ENCODE results near the gene DAZL. TPM values are rescaled to one million over a fixed set of nuclear protein-coding genes. Genes with fewer than 3 reads are reported as not detected.

DAZL gene
- total RNA-seq, 1 experiment from 2014 or later = not detected

DNA sequence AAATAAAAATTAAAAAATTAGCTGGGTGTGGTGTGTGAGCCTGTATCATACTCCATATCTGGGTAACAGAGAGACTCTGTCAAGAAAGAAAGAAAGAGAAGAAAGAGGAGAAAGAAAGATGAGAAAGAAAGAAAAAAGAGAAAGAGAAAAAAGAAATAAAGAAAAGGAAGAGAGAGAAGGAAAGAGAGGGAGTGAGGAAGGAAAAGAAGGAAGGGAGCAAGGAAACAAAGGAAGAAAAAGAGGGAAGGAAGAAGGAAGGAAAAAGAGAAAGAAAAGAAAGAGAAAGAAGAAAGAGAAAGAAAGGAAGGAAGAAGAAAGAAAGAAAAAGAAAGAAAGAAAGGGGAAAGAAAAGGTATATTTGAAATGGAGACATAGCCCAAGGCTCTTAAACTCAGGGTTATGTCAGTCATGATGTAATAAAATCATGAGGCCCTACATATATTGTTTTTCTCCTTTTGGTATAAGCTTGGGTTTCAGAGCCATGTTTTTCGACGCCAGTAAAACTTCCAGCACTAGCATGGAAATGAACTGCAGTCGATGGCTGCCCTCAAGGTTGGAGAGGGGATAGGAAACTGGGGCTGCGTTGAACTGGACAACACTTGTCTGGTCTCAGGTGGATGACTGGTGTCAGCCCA lies 53.8 kb downstream of the DAZL start:
- Histone ChIP-seq H3K9me3 (ENCODE audit: control insufficient read depth in 1 of 2, insufficient read depth in 1 of 2, low read depth in 1 of 2, low read length in 2 of 2) (no peaks in the 10 kb centered on the region), H3K4me3 (replicated peaks in 1 of 2; ENCODE audit: low read depth in 1 of 2, low read length in 2 of 2) (no peak overlapping the region), H3K27ac (ENCODE audit: low read depth, low read length) (no peak overlapping the region), H3K4me1 (ENCODE audit: control insufficient read depth in 1 of 2, insufficient read depth in 2 of 2, low read length in 2 of 2) (peaks cover 0 to 3% of the 10 kb centered on the region in 2 experiments; a peak in 1 of 4 replicates), H3K9me2 (ENCODE audit: insufficient read depth) (no peaks in the 10 kb centered on the region), H3K36me3 (ENCODE audit: control insufficient read depth in 1 of 2, insufficient read depth in 2 of 2, low read length in 2 of 2) (no peaks in the 10 kb centered on the region), H3K79me2 (ENCODE audit: insufficient read depth, low read length) (no peaks in the 10 kb centered on the region), H4K20me1 (ENCODE audit: insufficient read depth) (no peaks in the 10 kb centered on the region), H2AFZ (ENCODE audit: low read depth, low read length, poor library complexity, severe bottlenecking) (peak overlapping the region; percentile 90), H3K9ac (ENCODE audit: low read length) (no peak overlapping the region), H3K4me2 (ENCODE audit: low read length) (peak overlapping the region; percentile 38), H3K27me3 (ENCODE audit: insufficient read depth, low read length) (no peaks in the 10 kb centered on the region; the same call in 1 of the 2 replicates)
- POLR2A ChIA-PET = interaction anchor here (1.0 to 1.9 kb wide), 2 partner anchors 24 to 261 kb away, joined by 3 to 4 read pairs; no protein-coding TSS in a partner anchor
- CTCF ChIA-PET = interaction anchor here (1.3 to 3.4 kb wide), 4 partner anchors 15 to 263 kb away, joined by 3 to 38 read pairs (median 6); no protein-coding TSS in a partner anchor
- TF ChIP-seq JUND (IDR thresholded peaks at IDR 0.05) (no peak), POLR2A (IDR thresholded peaks at IDR 0.05; ENCODE audit: borderline replicate concordance, extremely low read depth, insufficient read depth, insufficient read length) (no peak), SIN3A (IDR thresholded peaks at IDR 0.05; ENCODE audit: low read depth) (no peak), ELF1 (IDR thresholded peaks at IDR 0.05; ENCODE audit: borderline replicate concordance, low read depth) (no peak), CEBPB (IDR thresholded peaks at IDR 0.05; ENCODE audit: low read depth) (no peak), ZNF274 (IDR thresholded peaks at IDR 0.05; ENCODE audit: low read depth, low read length) (no peak), POLR2AphosphoS5 (IDR thresholded peaks at IDR 0.05; ENCODE audit: low read depth, low read length) (no peak), FOSL1 (IDR thresholded peaks at IDR 0.05; ENCODE audit: low read depth) (no peak), ZFX (IDR thresholded peaks at IDR 0.05) (no peak), TCF7L2 (IDR thresholded peaks at IDR 0.05; ENCODE audit: borderline replicate concordance, extremely low read depth, insufficient read depth, insufficient read length) (no peak), CBX3 (IDR thresholded peaks at IDR 0.05; ENCODE audit: low read depth) (no peak), EZH2 (IDR thresholded peaks at IDR 0.05) (no peak), RAD21 (IDR thresholded peaks at IDR 0.05; ENCODE audit: low read depth) (no peak)
- TF ChIP-seq, protein P1, sequence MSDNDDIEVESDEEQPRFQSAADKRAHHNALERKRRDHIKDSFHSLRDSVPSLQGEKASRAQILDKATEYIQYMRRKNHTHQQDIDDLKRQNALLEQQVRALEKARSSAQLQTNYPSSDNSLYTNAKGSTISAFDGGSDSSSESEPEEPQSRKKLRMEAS (IDR thresholded peaks at IDR 0.05) = no peak
- TF ChIP-seq, protein P2, sequence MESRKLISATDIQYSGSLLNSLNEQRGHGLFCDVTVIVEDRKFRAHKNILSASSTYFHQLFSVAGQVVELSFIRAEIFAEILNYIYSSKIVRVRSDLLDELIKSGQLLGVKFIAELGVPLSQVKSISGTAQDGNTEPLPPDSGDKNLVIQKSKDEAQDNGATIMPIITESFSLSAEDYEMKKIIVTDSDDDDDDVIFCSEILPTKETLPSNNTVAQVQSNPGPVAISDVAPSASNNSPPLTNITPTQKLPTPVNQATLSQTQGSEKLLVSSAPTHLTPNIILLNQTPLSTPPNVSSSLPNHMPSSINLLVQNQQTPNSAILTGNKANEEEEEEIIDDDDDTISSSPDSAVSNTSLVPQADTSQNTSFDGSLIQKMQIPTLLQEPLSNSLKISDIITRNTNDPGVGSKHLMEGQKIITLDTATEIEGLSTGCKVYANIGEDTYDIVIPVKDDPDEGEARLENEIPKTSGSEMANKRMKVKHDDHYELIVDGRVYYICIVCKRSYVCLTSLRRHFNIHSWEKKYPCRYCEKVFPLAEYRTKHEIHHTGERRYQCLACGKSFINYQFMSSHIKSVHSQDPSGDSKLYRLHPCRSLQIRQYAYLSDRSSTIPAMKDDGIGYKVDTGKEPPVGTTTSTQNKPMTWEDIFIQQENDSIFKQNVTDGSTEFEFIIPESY (IDR thresholded peaks at IDR 0.05; ENCODE audit: extremely low read depth, insufficient replicate concordance, low read length) = no peak
- DNase-seq (ENCODE audit: low read depth, low spot score) = no peak
- intact Hi-C loops (cut with micrococcal nuclease) = loop anchor here (2.0 to 5.0 kb wide), 2 partner anchors 373 to 504 kb away; no protein-coding TSS in a partner anchor
- ATAC-seq = no peak
- RAD21 ChIA-PET (ENCODE audit: low non-redundant PET in 1 of 2, low total read pairs in 2 of 2, uncharacterized antibody in 2 of 2, unreplicated experiment in 2 of 2) = interaction anchor here in 1 of 2 experiments (2.1 kb wide), 1 partner anchor 261 kb away, joined by 9 read pairs; no protein-coding TSS in a partner anchor
- no TSS peak for BruUV-seq (replicated peaks)
